DLD1 (cell line): ENCODE data around the gene FAM131A.

Experiments used
- in situ Hi-C: cut with HindIII; loops from 2 replicates; pipeline ENCODE4 v1.10.0; 2017; ENCODE audit warnings: low sequenced_read_pairs

Gene FAM131A

DNA sequence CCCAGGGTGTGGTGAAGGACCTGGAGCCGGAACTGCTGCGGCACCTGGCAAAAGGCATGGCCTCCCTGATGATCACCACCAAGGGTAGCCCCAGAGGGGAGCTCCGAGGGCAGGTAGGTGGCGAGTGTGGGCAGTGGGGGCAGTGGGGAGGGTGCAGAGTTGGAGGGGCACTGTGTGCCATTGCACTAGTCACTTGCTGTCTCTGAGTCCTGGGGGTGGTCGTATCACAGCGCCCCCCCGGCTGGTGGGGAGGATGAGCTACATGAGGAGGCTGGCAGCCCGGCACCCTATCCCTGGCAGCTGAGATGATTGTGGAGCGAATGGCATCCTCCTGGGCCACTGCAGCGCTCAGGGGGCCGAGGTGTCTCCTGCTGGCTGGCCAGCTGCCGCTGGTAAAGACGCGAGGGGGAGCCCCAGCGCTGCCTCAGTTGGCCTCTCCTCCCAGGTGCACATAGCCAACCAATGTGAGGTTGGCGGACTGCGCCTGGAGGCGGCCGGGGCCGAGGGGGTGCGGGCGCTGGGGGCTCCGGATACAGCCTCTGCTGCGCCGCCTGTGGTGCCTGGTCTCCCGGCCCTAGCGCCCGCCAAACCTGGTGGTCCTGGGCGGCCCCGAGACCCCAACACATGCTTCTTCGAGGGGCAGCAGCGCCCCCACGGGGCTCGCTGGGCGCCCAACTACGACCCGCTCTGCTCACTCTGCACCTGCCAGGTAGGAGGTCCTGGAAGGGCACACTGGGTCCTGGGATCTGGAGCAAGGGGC, 48.8 kb downstream of the FAM131A start:
- in situ Hi-C loops = no loop called here

DNA sequence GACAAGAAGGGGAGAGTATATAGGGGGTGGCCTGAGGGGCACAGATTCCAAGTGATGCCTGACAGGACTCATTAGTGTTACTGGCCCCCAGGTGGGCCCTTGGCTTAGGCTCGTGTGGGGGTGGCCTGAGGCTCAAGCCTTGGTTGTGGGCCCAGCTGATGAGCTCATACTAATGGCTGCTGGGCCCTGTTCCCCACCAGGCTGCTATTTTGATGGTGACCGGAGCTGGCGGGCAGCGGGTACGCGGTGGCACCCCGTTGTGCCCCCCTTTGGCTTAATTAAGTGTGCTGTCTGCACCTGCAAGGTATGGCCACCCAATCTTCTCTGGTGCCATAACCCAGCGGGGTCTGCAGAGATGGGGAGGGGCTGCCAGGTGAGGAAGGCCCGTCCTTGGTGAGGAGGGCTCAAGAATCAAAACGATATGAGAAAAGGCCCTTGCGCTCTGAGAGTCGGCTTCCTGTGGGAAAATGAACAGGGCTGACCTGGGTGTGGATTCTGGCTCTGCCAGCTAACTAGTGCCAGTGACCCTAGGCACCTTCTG, 49.8 kb downstream of the FAM131A start:
- in situ Hi-C loops = no loop called here

DNA sequence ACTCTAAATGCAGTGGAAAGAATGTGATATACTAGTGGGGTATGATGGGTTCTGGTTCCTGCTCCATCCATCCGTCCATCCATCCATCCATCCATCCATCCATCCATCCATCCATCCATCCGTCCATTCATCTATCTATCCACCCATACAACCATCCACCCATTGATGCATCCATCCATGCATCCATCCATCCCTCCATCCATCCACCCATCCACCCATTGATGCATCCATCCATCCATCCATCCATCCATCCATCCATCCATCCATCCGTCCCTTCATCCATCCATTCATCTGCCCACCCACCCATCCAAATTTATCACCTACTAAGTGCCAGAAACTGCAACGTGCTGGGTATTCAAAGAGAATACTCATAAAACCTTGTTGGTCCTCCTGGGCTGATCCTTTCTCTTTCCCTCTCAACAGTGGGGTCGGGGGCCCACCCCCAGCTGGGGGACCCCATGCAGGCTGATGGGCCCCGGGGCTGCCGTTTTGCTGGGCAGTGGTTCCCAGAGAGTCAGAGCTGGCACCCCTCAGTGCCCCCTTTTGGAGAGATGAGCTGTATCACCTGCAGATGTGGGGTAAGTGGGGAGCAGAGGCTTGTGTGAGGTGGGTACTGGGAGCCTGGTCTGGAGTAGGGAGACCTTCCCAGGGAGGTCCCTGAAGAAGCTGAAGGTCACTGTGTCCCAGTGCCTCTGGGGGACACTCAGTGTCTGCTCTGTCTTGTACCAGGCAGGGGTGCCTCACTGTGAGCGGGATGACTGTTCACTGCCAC, 51.0 kb downstream of the FAM131A start:
- in situ Hi-C loops = no loop called here

DNA sequence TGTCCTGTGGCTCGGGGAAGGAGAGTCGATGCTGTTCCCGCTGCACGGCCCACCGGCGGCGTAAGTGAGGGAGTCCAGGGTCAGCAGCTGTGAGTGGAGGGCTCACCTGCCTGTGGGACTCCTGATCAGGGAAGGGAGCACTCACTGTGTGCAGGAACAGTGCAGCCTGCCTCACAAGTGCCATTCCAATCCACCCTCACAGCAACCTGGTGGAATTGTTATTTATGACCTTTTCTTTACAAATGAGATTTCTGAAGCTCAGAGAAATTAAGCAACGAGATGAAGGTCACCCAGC, 51.5 kb downstream of the FAM131A start:
- in situ Hi-C loops = no loop called here

DNA sequence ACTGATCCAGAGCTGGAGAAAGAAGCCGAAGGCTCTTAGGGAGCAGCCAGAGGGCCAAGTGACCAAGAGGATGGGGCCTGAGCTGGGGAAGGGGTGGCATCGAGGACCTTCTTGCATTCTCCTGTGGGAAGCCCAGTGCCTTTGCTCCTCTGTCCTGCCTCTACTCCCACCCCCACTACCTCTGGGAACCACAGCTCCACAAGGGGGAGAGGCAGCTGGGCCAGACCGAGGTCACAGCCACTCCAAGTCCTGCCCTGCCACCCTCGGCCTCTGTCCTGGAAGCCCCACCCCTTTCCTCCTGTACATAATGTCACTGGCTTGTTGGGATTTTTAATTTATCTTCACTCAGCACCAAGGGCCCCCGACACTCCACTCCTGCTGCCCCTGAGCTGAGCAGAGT, 52.0 kb downstream of the FAM131A start:
- in situ Hi-C loops = no loop called here

DNA sequence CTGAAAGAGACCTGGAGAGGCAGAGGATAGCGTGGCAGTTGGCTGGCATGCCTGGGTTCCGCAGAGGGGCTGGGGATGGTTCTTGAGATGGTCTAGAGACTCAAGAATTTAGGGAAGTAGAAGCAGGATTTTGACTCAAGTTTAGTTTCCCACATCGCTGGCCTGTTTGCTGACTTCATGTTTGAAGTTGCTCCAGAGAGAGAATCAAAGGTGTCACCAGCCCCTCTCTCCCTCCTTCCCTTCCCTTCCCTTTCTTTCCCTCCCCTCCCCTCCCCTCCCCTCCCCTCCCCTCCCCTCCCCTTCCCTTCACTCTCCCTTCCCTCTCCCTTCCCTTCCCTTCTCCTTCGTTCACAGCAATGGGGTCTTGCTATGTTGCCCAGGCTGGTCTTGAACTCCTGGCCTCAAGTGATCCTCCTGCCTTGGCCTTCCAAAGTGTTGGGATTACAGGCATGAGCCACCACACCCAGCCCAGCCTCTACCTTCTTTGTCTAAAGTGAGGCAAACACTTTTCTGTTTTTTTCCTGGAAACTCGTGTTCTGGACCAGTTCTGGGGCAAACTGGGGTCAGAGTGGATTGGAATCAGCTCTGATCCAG, 52.6 kb downstream of the FAM131A start:
- in situ Hi-C loops = no loop called here

DNA sequence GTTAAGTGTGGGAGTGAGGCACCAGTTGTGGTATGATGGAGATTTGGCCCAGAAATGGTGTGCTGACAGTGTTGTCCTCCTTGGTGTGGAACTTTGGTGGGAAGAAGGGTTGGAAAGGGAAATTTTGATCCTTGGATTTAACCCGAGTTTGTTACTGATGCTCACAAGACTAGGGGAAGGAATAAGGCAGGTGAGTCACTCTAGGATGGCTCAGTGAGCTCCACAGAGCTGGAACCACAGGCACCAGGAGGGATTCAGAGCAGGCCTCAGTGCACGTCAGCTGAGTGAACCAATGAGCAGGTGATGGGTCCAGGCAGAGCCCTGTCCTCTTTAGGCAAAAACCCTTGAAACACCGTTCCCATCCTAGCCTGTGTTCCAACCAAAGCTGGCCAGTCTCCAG, 53.9 kb downstream of the FAM131A start:
- in situ Hi-C loops = no loop called here

DNA sequence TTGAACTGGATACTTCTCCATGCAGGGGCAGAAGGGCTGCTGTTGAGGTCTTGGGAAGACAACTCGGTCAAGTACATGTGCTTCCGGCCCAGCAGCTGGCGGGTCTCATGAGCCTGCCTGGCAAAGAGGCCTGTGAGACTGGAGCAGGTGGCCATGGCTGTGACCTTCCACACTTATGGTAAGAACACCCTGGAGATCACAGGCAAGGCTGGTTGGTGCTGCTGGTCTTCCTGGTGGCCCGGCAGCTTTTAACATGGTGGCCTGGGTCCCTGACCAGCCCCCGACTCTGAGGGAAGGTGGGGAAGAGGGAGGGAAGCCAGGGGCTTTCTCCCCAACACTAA, 57.9 kb downstream of the FAM131A start:
- in situ Hi-C loops = no loop called here
